T47D (cell line): Measurements from ENCODE around the gene CCDC93.

Source experiments
- DNase-seq, 2 experiments: peaks; one replicate each; pipeline versions ENCODE4 v3.0.0 to v3.0.0-alpha.2; 2011 to 2012; ENCODE audit warnings: low read depth in 1 of 2, low spot score in 1 of 2
- JUND ChIP-seq: IDR thresholded peaks from 2 replicates; pipeline ENCODE4 v1.6.1; 2012; ENCODE audit warnings: low read depth
- in situ Hi-C: cut with HindIII; loops from 2 replicates; pipeline ENCODE4 v1.10.0; 2016; ENCODE audit warnings: low sequenced_read_pairs, low pct_unique_long_range_greater_than_20kb

CCDC93 gene

GRCh38 chr2:117879003-117879402, 134.9 kb downstream of the CCDC93 start:
- no peak for TF ChIP-seq JUND
- in situ Hi-C loops: no loop called here
- DNase-seq: no peak

GRCh38 chr2:117875786-117876185, 138.1 kb downstream of the CCDC93 start:
- TF ChIP-seq JUND: no peak
- no peak for DNase-seq
- in situ Hi-C loops: no loop called here
